CD4-positive, alpha-beta T cell treated with Interleukin-17A for 1 hour (primary cell): ENCODE measurements around the gene MEDAG.

Source experiments
- DNase-seq: peaks from one replicate; pipeline ENCODE4 v3.0.0-alpha.2; 2020

MEDAG gene

GRCh38 chr13:30905932-30906383, at the start of gene MEDAG:
Gene MEDAG, plus strand, starts transcription at chr13:30906271. Its CDS starts 245 bp downstream, at chr13:30906516.
- no peak for DNase-seq

GRCh38 chr13:30857018-30857417, 49.1 kb upstream of the MEDAG start:
- no peak for DNase-seq

GRCh38 chr13:30857636-30858035, 48.4 kb upstream of the MEDAG start:
- DNase-seq = no peak

- DNase-seq = no peak
These were observed 46.7 kb upstream of the MEDAG start for GRCh38 chr13:30859326-30859725.

- DNase-seq = no peak
These were observed 44.9 kb upstream of the MEDAG start for GRCh38 chr13:30861163-30861562.

GRCh38 chr13:30861836-30862467, 44.1 kb upstream of the MEDAG start:
- DNase-seq = no peak

GRCh38 chr13:30862707-30863106, 43.4 kb upstream of the MEDAG start:
- DNase-seq = no peak

GRCh38 chr13:30863231-30863630, 42.8 kb upstream of the MEDAG start:
- DNase-seq = no peak

- DNase-seq = no peak
These were observed 42.3 kb upstream of the MEDAG start for GRCh38 chr13:30863796-30864195.

GRCh38 chr13:30864433-30865122, 41.5 kb upstream of the MEDAG start:
- no peak for DNase-seq

- peak; percentile 41 for DNase-seq
These were observed 40.7 kb upstream of the MEDAG start for GRCh38 chr13:30865123-30866049.

- no peak for DNase-seq
These were observed 39.4 kb upstream of the MEDAG start for GRCh38 chr13:30866677-30867076.

GRCh38 chr13:30867089-30867669, 38.9 kb upstream of the MEDAG start:
- no peak for DNase-seq

- no peak for DNase-seq
These were observed 37.1 kb upstream of the MEDAG start for GRCh38 chr13:30868799-30869470.

GRCh38 chr13:30869491-30869890, 36.6 kb upstream of the MEDAG start:
- no peak for DNase-seq

- DNase-seq = peak; percentile 6
These were observed 35.8 kb upstream of the MEDAG start for GRCh38 chr13:30870049-30870884.

- no peak for DNase-seq
These were observed 35.0 kb upstream of the MEDAG start for GRCh38 chr13:30870916-30871587.

GRCh38 chr13:30871588-30872275, 34.3 kb upstream of the MEDAG start:
- no peak for DNase-seq

GRCh38 chr13:30872276-30872594, 33.8 kb upstream of the MEDAG start:
- DNase-seq = no peak

GRCh38 chr13:30872685-30873461, 33.2 kb upstream of the MEDAG start:
- no peak for DNase-seq
